ENCODE measurements around the gene OTULIN.

OTULIN gene

DNA sequence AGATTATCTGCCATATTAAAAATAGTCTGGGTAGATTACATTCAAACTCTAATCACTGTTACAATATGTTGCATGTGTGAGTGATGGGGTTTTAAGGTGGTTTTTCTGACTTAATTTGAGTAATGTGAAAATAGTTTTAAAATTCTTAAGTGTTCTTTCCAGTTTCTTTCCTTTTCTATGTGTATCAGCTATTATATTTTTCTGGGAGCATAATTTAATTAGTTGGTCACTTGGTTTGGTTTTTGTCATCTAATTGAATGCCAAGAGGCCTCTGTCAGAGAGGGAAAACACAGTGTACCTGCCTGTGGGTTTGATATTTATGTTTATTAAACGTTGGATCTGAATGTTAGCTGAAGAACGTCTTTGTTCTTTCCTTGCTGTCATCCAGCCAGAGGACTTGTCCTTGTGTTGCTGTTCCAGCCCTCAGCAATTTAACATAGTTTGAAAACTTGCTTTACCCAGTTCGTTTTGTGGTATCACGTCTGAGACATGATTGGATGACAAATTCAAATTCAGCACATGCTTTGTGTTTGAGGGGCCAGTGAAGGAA, 19.5 kb downstream of the OTULIN start:
- TF ChIP-seq, protein P1, sequence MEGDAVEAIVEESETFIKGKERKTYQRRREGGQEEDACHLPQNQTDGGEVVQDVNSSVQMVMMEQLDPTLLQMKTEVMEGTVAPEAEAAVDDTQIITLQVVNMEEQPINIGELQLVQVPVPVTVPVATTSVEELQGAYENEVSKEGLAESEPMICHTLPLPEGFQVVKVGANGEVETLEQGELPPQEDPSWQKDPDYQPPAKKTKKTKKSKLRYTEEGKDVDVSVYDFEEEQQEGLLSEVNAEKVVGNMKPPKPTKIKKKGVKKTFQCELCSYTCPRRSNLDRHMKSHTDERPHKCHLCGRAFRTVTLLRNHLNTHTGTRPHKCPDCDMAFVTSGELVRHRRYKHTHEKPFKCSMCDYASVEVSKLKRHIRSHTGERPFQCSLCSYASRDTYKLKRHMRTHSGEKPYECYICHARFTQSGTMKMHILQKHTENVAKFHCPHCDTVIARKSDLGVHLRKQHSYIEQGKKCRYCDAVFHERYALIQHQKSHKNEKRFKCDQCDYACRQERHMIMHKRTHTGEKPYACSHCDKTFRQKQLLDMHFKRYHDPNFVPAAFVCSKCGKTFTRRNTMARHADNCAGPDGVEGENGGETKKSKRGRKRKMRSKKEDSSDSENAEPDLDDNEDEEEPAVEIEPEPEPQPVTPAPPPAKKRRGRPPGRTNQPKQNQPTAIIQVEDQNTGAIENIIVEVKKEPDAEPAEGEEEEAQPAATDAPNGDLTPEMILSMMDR (IDR thresholded peaks at IDR 0.05; ENCODE audit: low read depth, low read length) = no peak
- H3K4me3 ChIP-seq (ENCODE audit: low read depth, low read length) = no peak overlapping the region

DNA sequence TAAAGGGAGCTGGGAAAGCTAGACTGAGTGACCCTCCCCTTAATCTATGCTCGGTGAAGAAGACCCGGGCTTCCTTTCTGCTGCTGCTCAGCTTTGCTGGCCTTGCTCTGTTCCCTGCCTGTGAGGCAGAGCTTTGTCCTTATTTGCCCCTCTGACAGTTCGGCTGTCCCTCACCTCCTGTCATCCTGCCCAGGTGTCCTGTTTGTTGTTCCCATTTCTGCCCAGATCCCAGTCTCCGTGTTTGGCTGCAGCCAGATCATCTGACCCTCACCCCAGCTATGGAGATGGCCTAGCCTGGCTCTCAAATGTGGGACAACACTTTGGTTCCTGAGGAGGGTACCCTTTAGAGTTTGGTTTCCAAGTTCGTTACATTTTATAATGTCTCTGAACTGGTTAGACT, 20.2 kb downstream of the OTULIN start:
- no peak overlapping the region for H3K4me3 ChIP-seq (ENCODE audit: low read depth, low read length)
- TF ChIP-seq, protein P1 (IDR thresholded peaks at IDR 0.05; ENCODE audit: low read depth, low read length) = no peak

DNA sequence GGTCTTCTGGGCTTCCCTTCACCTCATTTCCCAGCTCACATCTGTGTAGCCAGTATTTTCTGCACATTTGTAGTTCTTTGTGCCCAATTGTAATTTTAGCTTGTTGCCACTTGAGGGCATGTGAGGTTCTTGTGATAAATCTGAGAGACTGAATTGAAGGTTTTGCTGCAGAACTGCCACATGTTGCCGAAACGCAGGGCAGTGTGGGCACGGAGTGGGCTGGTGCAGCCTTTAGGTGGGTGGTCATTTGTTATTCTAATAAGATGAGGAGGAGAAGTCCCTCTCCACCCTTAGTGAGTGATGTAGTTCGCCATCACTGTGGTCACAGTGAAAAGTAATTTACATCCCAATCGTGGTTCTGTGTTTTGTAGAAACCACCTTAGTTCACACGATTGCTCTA, 21.2 kb downstream of the OTULIN start:
- TF ChIP-seq, protein P1 (IDR thresholded peaks at IDR 0.05; ENCODE audit: low read depth, low read length) = peak; percentile 61
- no peak overlapping the region for H3K4me3 ChIP-seq (ENCODE audit: low read depth, low read length)

DNA sequence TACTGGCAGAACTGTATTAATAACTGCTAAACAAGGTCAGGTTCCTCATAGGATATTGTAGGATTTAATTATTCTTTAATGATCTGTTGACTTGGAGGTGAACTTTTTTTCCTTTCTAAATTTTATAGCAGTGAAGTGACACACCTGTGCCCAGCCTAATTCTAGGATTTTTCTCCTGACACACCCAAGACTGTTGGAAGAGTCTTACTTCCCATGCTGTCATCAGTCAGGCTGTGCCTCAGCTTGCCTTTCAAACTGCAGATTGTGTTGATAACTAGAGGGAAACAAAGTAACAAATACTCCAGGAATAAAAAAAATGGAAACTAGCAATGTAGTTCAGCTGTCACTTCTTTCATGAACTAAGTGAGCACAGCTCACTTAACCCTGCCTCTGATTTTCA, 22.0 kb downstream of the OTULIN start:
- no peak overlapping the region for H3K4me3 ChIP-seq (ENCODE audit: low read depth, low read length)
- TF ChIP-seq, protein P1 (IDR thresholded peaks at IDR 0.05; ENCODE audit: low read depth, low read length) = no peak

DNA sequence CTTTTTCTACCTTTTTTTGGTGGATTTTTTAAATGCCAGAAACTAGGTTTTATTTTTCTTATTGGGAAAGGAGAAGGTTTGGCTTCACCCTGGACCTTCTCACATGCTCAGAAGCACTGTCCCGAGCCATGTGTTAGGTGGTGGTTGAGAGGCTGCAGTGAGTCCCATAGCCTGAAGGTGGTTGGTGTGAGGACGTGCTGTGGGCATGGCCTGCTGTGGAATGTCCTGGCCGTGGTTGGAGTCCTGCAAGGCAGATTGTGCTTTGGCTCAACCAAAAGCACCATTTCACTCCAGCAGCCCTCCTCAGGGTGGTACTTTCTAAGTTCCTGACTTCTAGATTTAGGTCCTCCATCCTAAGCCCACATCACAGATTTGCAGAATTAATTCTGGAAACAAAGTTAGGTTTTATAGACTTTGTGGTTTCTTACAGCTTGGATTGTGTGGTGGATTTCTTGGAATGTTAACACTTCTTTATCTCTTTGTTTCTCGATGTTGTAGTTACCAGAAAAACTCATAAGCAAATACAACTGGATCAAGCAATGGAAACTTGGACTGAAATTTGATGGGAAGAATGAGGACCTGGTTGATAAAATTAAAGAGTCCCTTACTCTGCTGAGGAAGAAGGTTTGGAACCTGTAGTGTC, 22.6 kb downstream of the OTULIN start:
- TF ChIP-seq, protein P1 (IDR thresholded peaks at IDR 0.05; ENCODE audit: low read depth, low read length) = no peak

DNA sequence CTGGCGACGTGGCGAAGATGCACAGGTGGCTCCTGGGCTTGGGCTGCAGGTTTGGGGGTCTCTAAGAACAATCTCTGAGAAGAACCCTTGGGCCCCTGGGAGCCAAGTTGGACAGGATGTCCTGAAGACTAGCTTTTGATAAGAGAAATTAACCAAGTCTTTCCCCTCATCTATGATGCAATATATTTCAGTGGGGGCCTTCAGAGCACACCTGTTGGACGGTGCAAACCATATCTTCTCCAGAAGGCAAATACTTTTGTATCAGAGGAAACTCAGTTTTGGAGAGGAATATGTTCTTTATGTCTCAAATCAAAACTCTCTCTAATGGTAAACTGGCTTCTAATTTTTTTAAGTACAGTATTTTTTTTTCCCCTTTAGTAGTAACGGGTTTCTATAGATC, 28.6 kb downstream of the OTULIN start:
- TF ChIP-seq, protein P1 (IDR thresholded peaks at IDR 0.05; ENCODE audit: low read depth, low read length) = no peak
- no peak overlapping the region for H3K4me3 ChIP-seq (ENCODE audit: low read depth, low read length)

More for the DNA sequence above, 22.6 kb downstream of the OTULIN start:
- H3K4me3 ChIP-seq (ENCODE audit: low read depth, low read length) = no peak overlapping the region

DNA sequence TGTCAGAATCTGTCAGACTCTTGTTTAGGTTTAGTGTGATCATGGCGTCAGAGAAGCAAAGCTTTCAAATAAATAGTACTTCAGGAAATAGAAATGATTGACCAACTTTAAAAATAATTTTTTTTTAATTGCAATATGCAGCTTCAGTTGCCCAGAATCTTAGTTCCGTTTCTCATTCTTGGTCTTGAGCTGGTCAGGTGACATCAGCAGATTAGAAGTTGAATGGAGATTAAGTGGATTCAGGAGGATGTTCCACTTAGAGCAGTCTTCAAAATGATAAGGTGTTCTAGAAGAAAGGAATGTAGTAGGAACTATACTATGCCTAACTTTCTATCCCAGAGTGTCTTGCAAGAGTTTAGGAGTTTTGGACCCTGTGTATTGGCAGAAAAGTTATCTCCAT, 30.6 kb downstream of the OTULIN start:
- TF ChIP-seq, protein P1 (IDR thresholded peaks at IDR 0.05; ENCODE audit: low read depth, low read length) = no peak
- no peak overlapping the region for H3K4me3 ChIP-seq (ENCODE audit: low read depth, low read length)
